DMS153 treated with DMSO at 0.1 percent for 48 hours (cell line): ENCODE data around the gene VPS13D.
"Not testable (repeated sequence)": the region's sequence is repeated elsewhere in the genome, so short reads cannot be mapped to it uniquely, and the experiment has no call there.

Experiments used
- DNase-seq: peaks from one replicate; lab custom pipeline; 2025; ENCODE audit not compliant: unreplicated experiment; lab: John Stamatoyannopoulos, UW

The VPS13D gene

DNA sequence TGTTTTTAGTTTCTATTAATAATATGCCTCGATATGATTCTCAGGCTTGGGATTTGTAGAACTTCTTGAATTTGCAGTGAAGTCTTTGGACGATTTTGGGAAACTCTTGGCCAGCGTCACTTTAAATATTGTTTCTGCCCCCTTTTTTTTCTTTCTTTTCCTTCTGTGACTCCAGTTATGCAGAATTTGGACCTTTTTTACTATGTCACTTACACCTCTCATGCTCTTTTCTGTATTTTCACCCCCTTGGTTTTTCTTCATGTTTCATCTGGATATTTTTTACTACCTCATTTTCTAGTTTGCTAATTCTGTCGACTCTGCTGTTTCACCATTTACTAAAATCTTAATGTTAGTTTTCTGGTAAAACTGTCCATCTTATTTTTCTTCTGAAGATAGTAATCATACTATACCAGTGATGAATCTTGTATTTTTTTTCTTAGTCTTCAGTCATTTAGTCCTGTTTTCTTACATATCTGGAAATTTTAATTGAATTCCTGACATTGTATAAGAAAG is 214.6 kb downstream of the VPS13D start:
- no peak for DNase-seq

DNA sequence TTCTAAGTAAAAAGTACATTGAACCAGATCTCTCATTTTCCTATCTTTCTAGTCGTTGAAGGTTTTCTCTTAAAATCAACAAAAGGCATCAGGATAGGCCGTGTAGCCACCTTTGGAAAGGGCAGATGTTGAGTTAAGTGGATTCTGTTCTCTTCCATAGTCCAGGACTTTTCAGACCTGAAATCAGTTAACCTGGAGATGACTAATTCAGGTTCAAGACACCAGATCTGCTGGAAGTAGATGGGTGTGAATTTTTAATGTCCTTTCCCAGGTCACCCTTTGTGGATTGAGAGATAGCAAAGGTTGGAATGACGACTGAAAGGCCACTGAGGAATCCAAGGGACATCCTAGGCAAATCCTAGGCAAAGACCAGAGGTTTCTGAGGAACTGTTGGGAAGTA is 215.4 kb downstream of the VPS13D start:
- DNase-seq, result no peak

DNA sequence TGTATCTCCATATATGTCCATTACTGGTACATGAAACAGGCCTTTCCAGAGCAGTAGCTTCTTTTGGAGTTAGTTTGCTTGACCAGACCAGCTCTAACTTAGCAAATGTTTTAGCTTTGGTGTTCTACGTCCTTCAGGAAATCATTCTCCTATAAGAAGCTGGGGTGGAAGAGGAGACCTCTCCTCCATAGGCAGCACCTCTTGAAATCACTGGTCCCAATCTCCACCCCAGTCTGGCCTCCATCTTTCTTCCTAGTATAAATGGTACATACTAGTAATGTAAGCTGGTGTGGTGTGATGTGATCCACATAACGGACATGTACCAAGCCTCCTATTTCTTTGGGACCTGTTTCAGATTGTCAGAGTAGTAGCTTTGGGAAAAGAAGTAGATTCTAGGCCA is 216.8 kb downstream of the VPS13D start:
- DNase-seq, result no peak

DNA sequence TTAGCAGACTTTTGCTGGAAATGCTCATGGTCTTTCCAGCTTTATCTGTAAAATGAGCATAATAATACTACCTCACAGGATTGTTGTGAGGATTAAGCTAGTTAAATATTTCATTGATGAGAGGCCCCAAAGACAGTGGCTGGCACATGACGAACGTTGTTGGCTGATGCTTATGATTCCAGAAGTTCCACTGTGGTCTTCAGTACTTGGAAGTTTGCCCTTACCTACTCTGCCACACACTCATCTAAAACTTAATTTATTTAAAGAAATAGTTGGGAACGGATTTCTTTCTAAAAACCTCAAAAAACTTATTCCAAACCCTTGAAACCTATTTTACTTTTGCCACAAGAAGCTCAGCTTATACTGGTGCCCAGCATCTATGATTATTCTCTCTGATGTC is 217.5 kb downstream of the VPS13D start:
- DNase-seq, result no peak

DNA sequence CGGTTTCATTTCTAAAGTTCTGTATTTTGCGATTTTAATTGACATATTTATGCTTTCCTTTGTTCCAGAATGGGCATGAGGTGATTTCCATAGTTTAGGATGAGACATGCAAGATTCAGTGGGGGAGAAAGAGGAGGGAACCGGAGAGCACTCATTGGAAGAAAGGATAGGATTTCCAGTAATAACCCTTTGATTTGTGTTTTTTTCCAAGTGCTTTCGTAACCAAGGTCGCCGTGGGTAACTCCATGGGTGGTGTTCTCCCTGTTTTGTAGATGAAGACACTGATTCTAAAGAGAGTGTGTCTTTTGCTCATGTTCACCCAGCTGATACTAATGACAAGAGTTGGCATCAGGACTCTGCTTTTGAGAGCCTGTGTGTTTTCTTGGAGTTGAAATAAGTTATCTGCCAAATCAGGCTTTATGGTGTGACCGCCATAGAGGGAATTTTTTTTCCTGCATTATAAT is 218.1 kb downstream of the VPS13D start:
- no peak for DNase-seq

DNA sequence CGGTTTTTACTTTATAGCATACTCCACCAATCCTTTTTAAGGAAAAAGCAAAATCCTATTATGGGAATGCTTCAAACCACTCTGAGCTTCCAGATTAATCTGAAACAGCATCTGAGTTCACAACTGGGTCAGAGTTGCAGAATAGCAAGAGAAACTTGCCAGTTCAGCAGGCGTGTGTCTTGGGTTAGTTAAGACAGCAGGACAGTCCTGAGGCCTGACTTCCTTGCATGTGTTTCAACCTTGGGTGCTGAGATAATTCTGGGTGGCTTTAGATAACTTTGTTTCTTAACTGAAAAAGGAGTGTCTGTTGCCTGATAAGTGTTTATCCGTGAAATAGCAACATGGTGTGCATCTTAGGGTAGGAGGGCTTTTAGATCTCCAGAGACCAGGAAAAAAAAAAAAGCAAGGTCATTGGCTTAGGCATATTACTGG is 218.9 kb downstream of the VPS13D start:
- no peak for DNase-seq

DNA sequence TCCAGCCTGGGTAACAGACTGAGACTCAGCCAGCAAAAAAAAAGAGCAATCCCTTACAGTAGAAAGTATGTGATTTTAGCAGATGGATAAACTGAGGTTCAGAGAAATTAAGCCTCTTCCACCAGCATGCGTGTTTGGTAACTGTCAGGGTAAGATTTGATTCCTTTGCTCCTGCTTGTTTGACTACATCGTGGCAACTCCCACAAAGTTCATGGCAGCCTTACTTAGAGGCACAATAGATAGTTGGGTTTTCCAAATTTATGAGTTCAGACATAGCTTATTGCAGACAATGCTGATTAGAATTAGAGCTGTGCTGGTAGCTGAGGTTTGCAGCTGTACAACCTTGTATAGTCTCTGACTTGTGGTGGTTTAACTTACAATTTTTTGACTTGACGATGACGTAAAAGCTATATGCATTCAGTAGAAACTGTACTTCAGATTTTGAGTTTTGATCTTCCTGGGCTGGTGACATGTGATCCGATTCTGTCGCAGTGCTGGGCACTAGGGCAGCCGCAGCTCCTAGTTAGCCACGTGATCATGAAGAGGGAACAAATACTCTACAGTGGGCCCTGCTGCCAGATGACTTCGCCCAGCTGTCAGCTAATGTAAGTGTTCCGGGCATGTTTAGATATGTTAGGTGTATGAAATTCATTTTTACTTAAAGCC is 220.4 kb downstream of the VPS13D start:
- DNase-seq, result no peak

DNA sequence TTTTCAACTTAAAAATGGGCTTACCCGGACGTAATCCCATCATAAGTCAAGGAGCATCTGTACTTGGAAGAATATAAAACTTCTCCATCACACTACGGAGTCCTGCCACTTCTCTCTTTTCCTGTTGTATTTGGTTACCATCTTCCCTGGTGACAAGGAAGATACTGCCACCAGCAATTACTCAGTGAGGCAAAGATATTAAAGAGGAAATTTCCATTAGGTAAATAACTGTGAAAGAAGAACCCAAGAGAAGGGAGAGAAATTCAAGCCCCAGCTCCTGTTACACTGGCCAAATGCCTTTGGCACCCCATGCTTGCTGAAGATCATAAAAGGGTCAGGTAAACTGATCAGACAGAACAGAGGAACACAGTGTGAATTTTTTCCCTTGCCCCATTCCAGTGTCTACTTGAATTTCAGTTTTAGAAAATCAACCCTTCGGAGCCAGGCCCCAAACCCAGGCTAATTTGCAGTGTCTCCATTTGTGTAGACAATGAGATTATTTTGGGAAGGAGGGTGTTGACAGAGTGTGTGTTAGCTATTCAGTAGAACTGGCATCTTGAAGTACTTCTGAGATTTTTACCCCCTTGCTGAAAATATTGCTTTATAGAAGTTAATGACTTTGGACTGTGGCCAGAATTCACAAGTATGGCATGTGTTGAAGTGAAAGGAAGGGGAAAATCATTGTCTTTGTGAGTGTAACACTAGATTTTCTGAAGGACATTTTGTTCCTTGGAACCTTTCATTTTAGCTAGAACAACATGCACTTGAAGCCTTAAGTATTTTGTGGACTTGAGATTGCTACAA is 221.1 kb downstream of the VPS13D start:
- DNase-seq, result no peak

DNA sequence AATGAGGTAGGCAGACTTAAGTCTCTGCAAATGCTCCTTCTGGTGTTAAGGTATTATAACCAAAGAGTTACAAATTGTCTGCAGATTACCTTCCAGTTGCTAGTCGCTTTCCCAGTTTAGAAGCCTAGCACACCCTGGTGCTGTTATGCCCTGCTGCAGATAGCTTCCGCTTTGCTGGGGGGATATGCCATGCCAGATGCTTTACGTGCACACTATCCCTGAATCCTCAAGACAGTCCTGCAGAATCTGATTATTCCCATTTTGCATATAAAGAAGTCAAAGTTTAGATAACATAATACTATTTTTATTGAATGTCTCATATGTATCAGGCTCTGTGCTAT is 221.7 kb downstream of the VPS13D start:
- DNase-seq, result no peak

DNA sequence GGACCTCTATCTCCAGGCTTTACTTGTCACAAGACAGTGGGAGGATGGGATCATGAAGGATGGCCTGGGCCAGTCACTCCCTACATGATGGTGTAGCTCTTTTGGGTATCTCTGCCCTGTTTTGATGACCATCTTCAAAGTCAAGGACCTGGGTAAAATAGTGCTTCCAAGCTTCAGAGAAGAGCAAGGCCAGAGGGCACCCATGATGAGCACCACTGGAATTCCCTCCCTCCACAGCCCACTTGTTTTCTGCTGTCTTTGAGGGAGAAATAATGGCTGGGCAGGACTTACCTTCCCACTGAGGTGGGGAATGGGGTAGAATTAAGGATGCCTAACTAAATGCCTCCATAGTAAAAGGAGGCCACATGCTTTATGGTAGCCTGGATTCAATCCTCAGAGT is 222.4 kb downstream of the VPS13D start:
- no peak for DNase-seq

DNA sequence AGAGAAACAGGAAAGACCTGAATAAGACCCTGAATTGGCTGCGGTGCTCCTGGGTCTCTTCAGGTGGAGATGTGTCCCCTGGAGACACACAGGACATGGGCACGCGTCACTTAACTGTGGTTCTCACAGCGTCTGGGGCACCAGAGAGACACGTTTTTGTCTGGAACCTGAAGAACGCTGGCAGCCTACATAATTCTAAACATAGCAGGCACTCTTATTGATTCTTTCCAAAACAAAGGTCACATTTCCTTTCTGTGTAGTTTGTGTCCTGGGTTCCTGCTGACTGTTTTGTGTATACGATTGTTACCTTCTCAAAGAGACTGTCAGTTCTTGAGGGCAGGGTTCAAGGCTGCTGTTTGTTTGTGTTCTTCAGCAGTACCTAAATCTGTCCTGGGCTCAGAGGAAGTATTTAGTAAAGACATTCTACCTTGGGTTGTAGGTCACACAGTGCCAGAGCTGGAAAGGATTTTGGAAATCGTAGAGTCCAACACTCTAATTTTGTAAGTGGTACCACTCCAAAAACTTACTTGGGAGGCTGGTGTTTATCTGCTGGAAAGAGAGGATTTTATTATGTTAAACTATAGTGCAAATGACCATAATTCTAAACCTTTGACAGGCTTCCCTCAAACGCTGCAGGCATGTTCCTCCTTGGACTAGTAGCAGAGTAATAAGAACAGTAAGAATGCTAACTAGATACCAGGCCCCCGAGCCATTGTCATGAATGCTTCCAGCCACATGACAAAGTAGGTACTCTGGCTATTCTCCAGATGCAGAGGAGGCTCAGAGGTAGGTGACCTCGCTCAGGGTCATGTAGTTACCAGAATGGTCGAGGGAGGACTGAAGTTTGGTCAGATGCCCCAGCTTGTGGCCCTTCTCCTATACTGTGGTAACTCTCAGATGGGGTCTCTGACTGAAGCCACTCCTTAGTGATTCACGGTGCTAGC is 223.8 kb downstream of the VPS13D start:
- DNase-seq, result no peak

DNA sequence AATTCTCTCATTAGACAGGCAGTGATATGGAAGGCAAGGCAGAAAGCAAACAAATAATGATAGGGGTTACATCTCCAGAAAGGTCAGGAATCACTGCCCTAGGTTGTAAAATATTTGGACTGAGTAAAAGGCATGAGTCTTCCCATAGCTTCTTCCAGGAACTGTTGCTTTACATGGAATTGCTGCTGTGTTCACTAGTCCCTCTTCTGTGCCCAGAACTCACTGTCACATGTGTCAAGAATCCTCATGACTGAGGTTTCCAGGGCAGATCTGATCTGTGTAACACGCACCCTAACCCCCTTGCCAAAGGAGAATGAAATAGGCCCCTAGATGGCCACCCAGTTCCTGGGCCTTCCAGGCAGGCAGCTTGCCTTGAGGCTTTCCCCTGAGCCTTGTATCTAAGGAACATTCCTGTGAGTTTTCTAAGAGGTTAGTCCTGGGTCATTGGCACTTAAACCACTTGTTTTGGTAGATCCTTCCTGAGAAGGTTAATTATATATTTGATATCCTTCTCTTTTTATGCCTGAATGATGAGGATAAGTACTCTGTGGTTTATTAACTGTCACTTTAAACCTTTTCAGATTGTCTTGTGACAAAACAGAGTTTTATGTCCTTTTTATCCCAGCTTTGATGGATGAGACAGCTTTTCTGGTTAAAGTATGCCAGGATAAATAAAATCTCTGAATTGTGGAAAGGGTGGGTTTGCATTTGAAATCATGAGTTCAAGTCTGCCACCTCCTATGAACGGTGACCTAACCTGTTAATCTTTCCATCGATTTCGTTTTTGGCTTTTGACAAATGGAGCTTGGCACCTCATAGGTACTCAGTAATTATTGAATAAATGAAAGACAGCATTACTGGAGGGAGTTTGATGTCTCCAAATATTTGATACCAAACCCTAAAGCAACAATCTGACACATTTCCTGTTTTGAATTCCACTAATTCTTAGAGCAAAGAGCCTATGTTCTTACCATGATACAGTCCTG is 224.9 kb downstream of the VPS13D start:
- DNase-seq, result no peak

DNA sequence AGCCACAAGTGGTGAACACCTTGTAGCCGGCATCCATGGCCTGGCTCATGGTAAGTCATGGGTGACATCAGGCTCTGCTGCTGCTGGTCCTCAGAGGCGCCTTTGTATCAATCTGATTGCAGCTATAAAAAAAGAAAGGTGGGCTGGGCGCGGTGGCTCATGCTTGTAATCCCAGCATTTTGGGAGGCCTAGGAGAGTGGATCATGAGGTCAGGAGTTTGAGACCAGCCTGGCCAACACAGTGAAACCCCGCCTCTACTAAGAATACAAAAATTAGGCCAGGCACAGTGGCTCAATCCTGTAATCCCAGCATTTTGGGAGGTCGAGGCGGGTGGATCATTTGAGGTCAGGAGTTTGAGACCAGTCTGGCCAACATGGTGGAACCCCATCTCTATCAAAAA is 226.3 kb downstream of the VPS13D start:
- DNase-seq, result not testable (repeated sequence)

DNA sequence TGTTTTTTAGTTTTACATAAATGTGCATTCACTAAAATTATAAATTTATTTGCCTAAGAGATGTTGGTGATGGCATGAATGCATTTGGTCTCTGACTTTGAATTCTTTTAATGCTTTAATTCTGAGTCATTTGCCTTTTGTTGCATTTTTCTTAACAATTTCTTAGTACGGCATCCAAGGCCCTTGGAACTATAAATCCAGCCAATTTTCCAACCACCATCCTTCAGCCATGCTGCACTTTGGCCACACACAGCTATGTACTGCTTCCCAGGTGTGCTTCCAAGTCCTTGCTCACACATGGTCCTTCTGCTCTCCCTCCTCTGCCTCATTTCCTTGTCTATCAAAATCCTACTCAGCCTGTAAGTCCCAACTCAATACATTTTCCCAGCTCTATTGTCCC is 227.1 kb downstream of the VPS13D start:
- no peak for DNase-seq

DNA sequence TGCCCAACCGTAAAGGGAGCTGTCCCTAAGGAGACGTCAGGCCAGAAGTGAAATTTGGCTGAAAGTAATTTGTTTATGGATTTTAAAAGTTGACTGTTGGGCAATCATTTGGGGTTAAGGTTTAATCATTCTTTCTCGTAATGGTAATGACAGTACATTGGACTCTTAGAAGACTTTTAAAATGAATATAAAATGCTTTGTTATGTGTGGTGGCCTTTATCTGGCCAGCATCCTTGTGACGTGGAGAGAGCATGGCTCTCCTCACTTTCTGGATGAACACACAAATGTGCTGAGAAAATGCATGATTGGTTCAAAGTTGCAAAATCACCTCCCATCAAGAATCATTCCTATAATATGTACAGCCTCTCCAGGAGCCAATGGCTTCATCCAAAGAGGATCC is 227.9 kb downstream of the VPS13D start:
- DNase-seq, result no peak

DNA sequence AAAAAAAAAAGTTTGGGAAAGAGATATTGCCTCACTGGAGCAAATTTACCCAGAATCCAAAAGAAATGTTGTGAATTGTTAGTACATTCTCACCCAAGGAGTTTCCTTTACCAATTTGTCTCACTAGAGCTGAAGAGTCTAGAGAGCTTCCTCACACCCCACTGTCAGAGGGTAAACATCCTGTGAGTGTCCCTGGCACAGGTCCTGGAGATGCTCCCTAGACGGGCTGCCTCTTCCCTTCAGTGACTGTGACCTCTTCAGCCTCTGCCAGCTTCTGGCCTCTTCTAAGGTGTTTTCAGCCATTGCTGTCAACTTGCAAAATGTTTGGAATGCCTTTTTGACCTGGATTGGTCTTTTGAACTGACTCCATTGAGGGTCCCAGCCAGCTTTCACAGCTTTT is 228.7 kb downstream of the VPS13D start:
- no peak for DNase-seq

DNA sequence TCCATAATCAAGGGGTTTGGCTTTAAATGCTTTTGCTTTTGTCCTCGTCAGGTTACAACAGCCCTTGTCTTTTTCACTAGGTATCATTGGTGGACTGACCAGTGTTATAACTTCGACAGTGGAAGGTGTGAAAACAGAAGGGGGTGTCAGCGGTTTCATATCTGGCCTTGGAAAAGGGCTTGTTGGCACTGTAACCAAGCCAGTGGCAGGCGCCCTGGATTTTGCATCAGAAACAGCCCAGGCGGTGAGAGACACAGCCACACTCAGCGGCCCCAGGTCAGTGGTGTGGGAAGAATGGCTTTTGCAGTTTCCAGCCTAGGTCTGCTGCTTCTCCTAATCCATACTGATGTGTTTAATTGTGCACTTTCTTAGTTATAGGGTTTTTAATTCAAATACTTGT is 230.3 kb downstream of the VPS13D start:
- DNase-seq, result no peak

DNA sequence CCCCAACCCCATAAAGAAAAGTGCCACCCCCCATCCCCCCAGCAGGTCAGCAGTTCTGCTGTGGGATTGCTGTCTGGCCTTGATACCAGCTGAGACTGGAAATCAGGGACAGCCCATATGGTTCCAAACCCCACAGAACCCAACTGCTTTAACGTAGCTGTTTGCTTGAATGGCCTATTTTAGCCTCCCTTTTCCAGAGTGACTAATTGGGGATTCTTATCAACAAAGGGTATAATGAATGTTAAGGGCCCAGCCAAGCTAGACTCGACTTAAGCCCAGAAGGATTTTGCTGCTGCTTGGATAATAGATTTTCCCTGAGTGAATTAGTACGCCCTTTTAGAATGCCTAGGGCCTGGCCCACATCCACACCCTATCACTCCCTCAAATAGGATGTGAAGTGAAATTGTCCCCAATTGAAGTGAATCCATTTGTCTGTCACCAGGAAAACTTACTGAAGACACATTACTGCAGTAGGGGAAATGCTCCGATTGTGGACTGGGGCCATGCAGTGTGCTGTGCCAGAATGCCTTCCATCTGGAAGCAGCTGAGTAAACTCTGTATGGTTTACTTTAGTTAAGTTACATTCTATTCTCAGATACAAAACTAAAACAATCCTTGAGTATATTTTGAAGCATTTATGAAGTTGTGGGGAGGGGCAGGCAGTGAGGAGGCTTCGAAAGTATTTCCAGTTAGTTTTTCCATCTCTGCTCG is 231.2 kb downstream of the VPS13D start:
- DNase-seq, result no peak

DNA sequence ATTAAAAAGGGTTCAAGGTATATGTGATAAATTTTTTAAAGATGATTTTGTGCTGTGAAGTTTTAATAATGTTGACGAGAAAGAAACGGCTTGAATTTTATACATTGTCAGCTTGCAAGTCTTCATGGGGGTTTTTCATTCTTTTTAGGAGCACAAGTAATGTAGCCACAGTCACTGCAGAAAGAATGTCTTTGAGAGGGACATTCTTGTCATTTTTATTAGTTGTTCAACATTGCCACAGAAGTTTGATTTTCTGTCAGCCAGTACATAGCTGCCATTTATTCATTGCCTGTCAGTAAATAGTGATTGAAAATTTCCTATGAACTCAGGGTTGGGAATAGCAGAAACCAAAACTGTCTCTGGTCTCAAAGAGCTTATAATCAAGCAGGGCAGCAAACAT is 231.9 kb downstream of the VPS13D start:
- no peak for DNase-seq

DNA sequence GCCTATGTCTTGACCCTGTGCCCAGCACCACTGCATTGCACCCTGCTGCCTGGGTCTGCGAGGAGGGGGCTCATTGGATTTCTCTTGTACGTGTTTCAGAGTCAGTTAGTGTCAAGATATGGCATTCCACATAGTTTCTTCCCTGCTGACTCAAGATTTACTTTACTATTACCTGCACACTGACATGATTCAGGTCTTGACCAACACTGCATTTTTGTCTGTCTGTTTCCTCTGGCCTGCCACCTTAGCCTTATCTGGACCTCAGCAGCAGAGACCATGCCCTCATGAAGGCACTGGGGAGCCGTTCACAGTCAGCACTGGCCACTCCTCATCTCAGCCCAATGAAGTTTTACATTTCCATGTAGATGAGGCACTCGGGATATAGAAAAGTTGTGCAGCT is 232.8 kb downstream of the VPS13D start:
- DNase-seq, result no peak
